ENCODE measurements around the gene FABP7. TPM values are rescaled to one million over a fixed set of nuclear protein-coding genes. Genes with fewer than 3 reads are reported as not detected.

FABP7 gene
- total RNA-seq, result 213 TPM

GRCh38 chr6:122779667-122780066, at the start of gene FABP7:
TSS of gene FABP7 (plus strand) at chr6:122779716. CDS start at chr6:122779795, 79 bp downstream.

GRCh38 chr6:122789182-122790027, 9.9 kb downstream of the FABP7 start, which contains the start of gene SMPDL3A:
TSS of gene SMPDL3A (plus strand) at chr6:122789258. CDS start at chr6:122789347, 89 bp downstream.

Other genes with a start within 250 kb of the FABP7 start
- 19.4 TPM for gene PKIB, start 169.3 kb upstream of the FABP7 start, total RNA-seq
- 22.2 TPM for gene SMPDL3A, start 9.5 kb downstream of the FABP7 start, total RNA-seq
- 11.6 TPM for gene CLVS2, start 216.5 kb downstream of the FABP7 start, total RNA-seq

All from camera-type eye (tissue), 1 donor.